ENCODE data around the gene CFAP46.
"Not testable (repeated sequence)": the region's sequence is repeated elsewhere in the genome, so short reads cannot be mapped to it uniquely, and the experiment has no call there.

The CFAP46 gene

DNA sequence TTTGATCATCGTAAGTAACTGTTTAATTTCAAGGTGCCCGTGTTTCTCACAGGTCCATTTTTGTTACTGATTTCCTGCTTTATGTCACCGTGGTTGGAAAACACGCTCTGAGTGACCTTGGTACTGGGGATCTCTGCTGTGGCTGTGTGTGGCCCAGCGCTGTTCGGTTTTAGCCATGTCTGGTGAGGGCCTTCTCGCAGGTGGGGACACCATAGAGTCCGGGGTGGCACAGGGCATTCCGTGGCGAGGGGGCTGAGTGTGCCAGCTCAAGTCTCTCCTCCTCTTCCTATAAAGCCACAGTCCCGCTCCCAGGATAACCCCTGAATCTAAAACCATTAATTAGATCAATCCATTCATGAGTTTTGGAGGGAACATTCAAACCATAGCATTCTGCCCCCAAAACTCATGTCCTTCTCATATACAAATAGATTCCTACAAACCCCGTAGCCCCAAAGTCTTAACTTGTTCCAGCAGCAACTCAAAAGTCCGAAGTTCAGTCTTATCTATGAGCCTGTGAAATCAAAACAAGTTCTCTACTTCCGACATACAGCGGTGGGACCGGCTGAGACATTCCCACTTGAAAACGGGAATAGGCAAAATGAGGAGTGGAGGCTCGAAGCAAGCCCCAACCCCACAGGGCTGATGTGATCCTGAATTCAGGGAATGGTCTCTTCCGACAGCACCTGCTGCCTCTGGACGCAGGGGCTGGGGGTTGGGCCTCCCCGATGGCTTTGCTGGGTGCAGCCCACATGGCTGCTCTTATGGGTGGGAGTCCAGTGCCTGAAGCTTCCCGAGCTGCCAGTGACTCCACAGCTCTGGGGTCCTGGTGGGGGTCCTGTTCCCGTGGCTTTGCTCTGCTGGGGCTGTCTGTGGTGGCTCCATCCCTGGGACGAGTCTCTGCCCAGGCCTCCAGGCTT lies 101.4 kb downstream of the CFAP46 start:
- no peak for DNase-seq

GRCh38 chr10:132839061-132839460 lies 103.3 kb downstream of the CFAP46 start:
- no peak for DNase-seq

- no peak for DNase-seq
Measured at GRCh38 chr10:132838346-132838970, 103.9 kb downstream of the CFAP46 start.

GRCh38 chr10:132837905-132838304 lies 104.5 kb downstream of the CFAP46 start:
- no peak for DNase-seq

DNA sequence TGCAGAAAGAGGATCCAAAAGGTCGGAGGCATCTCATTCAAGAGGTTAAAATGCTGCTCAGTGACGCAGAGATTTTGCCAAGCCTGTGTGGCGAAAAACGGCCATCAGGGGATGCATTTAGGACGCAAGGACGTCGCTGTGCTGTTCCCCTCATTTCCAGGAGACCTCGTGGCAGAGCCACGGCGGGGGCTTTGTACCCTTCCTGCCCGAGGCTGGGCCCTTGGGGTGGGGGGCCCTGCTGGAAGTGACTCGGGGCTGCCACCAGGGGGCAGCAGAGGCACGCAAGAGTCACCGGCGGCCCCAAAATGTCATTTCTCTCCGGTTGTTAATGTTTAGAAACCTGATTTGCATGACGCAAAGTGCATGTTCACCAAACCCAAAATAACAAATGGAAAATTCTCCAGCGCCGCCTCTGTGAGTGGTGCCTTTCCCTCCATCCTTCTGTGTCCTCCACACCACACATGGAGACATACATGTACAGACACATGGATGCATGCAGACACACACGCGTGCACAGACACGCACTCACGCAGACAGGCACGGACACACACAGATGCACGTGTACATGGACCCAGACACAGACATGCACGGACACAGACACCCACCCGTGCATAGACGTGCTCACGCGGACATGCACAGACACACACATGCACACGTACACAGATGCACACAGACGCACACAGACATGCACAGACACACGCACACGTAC lies 105.4 kb downstream of the CFAP46 start:
- DNase-seq: no peak

GRCh38 chr10:132836248-132836831 lies 106.0 kb downstream of the CFAP46 start:
- DNase-seq: no peak

DNA sequence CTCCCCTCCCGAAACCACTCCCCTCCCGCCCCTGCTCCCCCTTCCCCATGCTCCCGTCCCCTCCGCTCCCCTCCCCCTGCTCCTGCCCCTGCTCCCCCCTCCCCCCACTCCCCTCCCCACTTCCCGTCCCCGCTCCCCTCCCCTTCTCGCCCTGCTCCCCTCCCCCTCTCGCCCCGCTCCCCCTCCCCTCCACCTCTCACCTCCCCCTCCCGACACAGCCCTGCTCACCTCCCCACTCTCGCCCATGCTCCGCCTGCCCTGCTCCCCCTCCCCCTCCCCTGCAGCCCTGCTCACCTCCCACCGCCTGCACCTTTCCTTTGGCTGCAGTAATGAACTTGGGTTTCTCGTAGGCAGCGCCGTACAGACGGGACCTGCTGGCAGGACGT lies 106.5 kb downstream of the CFAP46 start:
- no peak for DNase-seq

DNA sequence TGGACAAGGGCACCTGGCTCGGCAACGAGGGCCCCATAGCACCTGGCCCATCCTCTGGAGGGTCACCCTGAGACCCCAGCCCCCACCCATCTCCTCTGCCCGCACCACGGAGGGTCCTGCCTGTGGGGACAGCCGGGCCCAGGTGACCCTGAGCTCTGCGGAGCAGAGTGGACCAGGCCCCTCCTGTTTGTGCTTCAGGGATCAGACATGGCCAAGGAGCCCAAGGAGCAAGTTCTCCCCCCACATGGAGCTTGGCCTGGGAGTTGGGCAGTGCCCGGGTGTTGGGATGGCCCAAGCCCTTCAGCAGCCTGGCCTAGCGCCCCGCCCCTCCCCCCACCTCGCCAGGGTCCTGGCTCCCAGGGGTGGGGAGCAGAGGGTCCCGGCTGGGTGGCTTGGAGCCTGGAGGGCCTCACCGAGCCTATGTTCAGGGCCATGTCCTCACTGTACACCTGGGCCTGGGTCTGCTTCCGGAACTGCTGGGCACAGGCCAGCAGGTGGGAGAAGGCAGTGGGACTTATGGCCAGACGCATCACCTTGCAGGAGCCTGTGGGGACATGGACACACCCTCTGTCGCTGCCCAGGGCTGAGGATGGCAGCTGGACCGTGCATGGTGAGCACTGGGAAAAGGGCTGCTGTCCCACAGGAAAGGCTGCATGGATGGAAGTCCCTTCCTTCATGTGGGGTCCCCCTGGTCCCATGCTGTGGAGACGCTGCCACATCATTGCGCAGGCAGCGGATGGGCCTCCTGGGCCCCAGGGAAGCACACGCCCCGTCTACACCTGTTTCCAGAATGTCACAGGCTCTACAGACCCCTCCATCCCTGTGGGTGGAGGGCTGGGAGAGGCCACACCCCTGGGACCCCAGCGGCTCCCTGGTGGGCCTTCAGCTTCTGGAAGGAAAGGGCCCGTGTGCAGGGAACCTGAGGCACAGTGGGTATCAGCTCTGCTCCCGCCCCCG lies 107.2 kb downstream of the CFAP46 start:
- DNase-seq: no peak

DNA sequence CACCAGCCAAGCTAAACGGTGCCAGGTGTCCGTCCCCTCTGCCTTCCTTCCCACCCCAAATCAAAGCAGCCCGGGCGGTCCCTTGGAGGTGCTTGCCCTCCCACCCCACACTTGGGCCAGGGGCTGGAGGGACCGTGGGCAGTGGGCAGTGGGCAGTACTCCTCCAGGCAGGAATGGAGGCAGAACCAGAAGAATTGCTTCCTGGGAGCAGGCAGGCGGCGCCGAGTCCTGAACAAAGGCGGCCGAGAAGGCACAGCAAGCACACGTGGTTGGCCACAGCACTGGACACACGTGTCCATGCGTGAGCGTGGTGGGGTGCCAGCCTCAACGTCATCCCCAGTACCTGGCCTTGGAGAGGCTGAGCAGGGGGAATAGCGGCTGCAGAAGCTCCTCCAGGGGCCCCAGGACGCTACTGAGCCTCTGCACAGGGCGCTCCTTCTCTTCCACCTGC lies 108.0 kb downstream of the CFAP46 start:
- no peak for DNase-seq

- no peak for DNase-seq
Measured at GRCh38 chr10:132833421-132834111, 108.8 kb downstream of the CFAP46 start.

DNA sequence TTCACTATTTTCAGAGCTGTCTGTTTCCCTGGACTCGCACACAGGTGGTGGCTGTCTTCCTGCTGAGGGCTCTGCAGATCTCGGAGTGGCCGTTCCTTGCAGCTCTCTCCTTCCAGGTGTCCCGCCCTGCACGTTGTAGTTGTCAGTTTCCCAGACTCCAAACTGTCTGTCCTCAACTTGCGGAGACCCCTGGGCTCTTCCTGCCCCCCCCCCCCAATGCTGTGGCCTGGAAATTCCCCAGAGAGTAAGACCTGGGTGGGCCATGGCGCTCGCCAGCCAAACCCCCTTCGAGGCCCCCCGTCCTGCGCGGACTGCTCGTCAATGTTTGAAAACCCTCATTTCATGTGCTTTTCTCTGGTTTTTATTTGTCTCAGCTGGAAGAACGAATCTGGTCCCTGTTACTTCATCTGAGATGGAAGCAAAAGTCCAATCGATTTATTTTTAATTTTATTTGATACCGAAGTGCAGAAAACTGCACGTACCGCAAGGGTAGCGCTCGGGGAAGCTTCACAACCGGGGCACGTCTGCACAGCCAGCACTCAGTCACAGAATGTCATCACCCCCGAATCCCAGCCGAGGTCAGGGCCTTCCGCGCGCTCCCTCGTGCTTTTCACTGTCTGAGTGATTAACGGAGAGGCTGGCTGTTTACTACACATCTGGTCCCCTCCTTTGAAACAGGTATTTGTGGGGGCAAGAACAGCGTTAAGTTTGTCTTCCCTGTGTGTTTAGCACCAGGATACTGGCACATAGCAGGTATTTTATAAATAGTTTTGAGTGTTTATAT lies 110.0 kb downstream of the CFAP46 start:
- DNase-seq: no peak

- DNase-seq: no peak
Measured at GRCh38 chr10:132829403-132829802, 113.0 kb downstream of the CFAP46 start.

DNA sequence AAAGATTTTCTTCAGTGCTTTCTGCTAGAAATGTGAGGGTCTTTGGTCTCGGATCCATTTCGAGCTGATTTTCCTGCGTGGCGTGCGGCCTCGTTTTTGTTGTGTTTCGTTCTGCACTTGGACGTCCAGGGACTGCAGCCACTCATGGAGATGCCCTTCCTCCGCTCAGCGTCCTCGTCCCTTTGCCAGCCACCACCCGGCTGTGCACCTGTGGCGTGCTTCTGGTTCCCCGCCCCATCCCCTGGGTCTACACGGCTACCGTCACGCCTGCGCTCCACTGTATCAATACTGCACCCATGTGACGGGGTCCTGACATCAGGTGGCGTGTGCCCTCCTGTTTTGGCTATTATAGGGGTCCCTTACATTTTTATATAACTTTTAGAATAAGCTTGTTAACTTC lies 113.7 kb downstream of the CFAP46 start:
- DNase-seq: no peak

- no peak for DNase-seq
Measured at GRCh38 chr10:132827861-132828539, 114.4 kb downstream of the CFAP46 start.

- DNase-seq: no peak
Measured at GRCh38 chr10:132827423-132827789, 115.0 kb downstream of the CFAP46 start.

DNA sequence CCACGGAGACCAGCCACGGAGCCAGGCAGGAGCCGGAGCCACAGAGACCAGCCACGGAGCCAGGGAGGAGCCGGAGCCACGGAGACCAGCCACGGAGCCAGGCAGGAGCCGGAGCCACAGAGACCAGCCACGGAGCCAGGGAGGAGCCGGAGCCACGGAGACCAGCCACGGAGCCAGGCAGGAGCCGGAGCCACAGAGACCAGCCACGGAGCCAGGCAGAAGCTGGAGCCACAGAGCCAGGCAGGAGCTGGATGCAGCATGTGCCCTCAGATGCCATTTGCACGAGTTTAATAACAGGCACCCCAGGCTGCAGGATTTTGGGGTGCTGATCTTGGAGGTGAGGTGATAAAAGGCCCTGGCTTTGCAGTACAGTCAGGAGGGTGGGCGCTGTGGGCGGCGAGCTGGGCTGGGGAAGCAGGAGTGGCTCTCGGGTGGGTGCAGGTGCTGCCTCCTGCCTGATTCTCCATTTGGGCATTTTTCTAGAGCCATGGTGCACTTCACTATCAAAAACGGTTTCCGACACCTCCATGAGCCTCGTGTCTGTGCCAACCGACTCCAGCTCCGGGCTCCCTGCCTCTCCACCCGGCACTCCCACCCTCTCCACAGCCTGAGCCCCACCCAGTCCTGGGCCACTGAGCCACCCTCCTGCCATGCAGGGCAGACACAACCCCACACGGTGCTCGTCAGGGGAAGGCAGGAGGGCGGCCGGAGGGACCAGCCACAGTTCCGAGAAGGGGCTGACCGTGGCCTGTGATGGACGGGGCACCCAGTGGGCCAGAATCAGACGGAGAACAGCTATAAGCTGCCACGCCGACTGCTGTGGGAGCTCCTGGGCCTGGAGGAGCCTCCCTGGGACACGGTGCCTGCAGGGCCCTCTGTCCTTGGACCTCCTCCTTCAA lies 115.6 kb downstream of the CFAP46 start:
- no peak for DNase-seq

DNA sequence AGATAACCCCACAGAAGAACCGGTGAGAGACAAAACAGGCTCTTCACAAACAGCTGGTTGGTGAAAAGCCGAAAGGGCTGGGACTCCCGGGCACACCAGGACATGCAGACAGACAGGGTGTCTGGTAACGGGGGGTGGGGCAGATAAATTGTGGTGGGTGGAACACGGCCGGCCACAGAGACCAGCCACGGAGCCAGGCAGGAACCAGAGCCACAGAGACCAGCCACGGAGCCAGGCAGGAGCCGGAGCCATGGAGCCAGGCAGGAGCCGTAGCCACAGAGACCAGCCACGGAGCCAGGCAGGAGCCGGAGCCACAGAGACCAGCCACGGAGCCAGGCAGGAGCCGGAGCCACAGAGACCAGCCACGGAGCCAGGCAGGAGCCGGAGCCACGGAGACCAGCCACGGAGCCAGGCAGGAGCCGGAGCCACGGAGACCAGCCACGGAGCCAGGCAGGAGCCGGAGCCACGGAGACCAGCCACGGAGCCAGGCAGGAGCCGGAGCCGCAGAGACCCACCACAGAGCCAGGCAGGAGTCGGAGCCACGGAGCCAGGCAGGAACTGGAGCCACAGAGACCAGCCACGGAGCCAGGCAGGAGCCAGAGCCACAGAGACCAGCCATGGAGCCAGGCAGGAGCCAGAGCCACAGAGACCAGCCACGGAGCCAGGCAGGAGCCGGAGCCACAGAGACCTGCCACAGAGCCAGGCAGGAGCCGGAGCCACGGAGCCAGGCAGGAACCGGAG lies 116.4 kb downstream of the CFAP46 start:
- DNase-seq: not testable (repeated sequence)

DNA sequence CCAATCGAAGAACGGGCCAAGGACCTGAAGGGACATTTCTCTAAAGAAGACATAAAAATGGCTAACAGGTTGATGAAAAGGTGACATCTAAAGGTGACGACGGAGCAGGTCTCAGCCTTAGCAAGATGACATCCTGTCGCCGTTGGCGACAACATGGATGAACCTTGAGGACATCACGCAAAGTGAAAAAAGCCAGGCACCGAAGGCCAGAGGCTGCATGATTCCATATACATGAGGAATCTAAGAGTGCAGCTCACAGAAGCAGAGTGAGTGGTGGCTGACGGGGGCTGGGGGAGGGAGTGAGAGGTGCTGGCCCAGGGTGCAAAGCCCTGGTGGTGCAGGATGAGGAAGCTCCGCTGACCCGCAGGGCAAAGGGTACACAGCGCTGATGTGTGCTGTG lies 122.3 kb downstream of the CFAP46 start:
- no peak for DNase-seq

Data from NCI-H774 (cell line).